ENCODE measurements around the gene ANKS1B.
A peak's percentile ranks its signal among the peaks of the same experiment; 100 is the strongest.
"Not testable (repeated sequence)": the region's sequence is repeated elsewhere in the genome, so short reads cannot be mapped to it uniquely, and the experiment has no call there.

Gene ANKS1B

DNA sequence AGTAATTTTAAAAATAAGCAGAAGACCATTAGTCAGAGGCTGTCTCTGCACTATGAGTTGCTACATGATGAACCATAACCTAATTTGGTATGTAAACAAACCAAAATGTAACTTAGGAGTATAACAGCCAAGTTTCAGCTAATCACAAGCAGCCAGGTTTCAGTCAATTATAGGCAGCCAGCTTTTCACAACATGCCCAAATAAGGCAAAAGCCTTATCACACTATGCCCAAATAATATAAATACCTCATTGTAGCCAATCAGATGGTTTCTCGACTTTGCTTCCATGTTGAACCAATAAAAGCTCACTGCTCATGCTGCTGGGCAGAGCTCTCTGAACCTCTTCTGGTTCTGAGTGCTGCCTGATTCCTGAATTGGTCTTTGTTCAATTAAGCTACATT lies 298.6 kb downstream of the ANKS1B start:
- DNase-seq, result no peak

DNA sequence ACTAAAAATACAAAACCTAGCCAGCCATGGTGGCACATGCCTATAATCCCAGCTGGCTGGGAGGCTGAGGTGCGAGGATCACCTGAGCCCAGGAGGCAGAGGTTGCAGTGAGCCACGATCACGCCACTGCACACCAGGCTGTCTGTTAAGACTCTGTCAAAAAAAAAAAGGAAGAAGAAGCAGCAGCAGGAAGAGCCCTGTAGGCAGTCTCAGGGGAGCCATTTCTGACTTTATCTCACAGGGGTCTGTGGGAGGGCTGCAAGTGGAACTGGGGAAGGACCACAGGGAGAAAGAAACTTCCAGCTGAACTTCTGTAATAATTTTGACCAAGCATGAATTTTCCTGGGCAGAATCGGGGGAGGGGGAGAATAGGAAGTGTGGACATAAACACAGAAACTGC lies 304.5 kb downstream of the ANKS1B start:
- DNase-seq, result no peak

DNA sequence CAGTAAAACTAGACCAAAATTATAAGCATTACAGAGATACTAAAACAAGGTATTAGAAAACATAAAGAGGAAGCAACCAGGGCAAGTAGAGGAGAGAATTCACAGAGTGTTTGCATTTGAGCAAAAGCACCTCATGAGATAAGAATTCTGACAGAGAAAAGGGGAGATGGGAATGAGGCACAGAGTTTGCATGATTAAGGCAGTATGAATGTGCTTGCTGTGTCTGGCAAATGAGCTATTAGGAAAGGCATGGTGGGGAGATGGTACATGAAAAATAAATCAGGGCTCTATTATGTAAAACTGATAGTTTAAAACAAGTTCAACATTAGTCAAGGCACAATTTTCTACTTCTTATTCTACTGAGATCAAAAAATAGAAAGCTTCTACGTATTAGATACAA lies 314.1 kb downstream of the ANKS1B start:
- no peak for DNase-seq

DNA sequence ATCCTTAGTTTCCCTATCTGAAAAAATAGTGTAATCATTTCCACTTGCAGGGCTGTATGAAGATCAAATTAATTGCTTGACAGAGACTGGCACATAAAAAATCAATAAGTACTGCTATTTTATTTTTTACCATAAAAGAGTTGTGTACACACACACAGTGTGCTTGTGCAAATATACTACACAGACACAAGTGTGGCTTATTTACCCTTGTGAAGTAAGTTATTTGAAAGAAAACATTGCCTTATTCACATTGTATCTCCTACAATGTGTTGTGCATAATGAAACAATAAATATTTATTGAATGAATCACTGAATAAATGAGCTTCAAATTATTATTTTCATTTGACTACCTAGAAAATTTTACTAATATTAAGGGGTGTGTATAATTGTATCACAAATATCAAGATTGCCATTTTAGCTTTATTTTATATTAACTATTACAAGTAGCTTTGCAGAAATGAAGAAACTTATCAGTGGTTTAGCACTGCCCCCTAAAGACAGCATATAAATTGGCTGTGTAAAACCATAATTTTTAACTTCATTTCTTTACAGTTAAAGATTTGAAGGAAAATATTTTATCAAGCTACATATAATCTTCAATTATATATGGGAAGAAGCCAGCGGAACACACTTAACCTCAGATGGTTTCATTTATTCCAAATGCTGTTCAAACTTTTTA lies 325.9 kb downstream of the ANKS1B start:
- DNase-seq, result peak; percentile 24

DNA sequence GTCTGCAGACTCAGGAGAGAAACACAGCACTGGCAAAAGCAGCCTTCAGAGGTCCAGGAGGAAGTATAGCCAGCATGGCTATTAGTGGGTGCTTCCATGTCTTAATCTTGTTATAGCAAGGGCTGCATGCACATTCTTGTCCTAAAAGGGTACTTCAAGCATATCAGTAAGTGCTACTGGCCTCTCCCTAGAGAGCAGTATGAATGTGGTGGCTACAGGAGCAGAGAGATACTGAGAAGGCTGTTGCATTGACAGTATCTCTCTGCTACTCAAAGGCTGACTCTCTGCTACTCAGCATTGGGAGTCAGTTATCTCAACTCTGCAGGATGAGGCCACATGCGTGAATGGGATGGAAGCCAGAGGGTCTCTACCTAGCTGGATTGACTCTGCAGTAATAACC lies 335.2 kb downstream of the ANKS1B start:
- DNase-seq, result no peak

DNA sequence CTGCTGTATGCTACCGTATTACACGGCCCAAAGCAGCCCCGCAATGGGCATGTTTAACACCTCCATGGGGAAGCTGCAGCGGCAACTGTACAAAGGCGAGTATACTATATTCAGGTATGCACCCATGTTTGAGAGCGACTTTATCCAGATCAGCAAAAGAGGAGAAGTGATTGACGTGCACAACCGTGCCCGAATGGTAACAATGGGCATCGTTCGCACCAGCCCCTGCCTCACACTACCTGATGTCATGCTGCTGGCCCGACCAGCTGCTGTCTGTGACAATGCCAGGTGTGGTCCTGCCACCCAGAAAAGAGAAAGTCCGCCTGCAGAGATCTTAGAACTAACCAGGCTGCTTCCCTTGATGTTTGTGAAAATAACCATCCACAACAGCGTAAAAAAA lies 336.6 kb downstream of the ANKS1B start:
- DNase-seq, result no peak

DNA sequence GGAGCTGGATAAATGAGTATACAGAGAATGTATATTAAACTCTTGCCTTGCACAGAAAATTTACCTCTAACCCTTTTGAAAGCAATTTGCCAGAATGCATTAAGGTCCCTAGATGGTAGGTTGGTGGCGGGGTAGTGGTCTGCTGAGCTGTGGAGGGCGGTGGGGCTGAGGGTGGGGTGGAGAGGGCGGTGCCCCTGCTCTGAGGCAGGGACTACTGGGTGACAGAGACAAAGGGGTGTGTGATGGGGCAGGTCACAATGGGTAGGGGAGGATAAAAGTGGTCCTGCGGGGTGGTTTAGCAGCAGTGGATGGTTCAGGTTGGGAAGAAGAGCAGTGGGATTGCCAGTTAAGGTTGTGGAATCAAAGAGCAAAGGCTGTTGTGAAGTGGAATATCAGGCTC lies 337.3 kb downstream of the ANKS1B start, which contains the start of gene GARIN6:
Gene GARIN6 (plus strand): TSS at position 301 of the 400 bp plus-strand sequence. CDS start 422 bp downstream, outside the sequence.
- DNase-seq, result no peak

DNA sequence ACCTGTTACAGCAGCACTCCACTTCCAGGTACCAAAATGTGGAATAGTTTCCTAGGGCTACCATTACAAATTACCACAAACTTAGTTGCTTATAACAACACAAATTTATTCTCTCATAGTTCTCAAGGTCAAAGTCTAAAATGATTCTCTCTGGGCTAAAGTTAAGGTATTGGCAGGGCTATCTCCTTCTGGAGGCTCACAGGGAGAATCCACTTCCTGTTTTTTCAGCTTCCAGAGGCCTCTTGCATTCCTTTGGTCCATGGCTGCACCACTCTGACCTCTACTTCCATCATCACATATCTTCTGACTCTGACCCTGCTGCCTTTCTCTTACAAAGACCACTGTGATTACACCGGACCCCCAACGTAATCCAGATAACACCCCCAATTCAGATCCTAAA lies 340.1 kb downstream of the ANKS1B start:
- DNase-seq, result no peak

DNA sequence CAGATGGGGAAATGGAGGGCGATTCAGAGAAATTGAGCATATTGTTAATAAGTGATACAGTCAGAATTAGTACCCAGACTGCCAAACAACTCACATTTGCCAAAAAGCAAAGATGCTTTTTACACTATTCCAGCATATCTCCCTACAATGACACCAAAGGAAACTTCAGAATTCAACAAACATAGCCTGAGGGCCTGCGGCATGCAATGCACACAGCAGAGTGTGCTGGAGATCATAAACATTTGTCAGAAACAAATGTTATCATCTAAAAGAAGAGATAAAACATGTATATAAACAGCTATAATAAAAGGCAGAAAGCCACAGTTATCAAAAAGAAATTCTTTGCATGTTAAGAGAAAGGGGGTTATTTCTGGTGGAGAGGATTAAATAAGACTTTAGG lies 357.3 kb downstream of the ANKS1B start:
- no peak for DNase-seq

DNA sequence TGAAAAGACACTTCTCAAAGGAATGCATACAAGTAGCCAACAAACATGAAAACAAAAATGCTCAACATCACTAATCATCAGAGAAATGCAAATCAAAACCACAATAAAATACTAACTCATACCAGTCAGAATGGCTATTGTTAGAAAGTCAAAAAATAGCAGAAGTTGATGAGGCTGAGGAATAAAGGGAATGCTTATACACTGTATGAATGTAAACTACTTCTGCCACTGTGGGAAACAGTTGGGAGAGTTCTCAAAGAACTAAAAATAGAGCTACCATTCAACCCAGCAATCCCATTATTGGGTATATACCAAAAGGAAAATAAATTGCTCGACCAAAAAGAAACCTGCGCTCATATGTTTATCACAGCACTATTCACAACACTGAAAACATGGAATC lies 360.1 kb downstream of the ANKS1B start:
- not testable (repeated sequence) for DNase-seq

DNA sequence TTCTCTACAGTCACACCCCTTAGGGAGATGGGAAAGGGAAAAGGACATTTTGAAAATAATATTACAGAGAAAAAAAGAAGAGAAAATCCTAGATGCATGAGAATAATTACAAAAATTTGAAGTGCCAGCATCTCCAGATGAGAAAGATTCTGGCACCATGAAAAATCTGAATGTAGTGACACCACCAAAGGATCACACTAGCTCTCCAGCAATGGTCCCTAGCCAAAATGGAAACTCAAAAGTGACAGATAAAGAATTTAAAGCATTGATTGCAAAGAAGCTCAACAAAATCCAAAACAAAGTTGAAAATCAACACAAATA lies 364.6 kb downstream of the ANKS1B start:
- no peak for DNase-seq

DNA sequence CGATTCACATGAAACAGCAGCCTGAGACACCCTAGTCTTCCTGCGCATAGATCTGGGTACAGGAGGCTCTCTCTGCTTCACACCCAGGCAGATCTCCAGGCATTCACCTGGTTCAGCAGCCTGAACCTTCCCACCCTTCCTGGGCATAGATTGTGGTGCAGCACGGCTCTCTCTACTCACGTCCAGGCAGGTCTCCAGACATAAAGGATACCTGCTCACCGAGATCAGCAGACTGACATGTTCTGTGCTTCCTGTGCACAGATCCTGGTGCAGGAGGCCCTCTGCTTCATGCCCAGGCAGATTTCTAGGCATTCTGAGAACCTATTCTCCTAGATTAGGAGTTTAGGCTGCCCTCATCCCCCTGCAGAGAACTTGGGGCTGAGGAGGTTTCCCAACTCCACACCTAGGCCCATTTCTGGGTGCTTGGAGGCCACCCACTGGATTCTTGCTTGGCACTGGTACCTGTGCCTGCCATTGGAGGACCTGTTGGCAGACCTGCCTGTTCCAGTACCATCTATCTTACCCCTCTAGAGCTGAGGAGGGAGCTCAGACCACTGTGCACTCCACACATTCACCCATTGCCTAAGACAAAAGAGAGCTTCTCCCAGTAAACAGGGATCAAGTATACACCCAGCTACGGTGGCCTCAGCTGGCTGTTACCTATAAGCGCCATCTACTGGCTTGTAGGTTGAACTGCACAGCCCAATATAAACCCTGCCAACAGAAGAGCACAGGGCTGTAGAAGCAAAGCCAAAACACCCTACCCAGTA lies 365.2 kb downstream of the ANKS1B start:
- peak; percentile 2 for DNase-seq

DNA sequence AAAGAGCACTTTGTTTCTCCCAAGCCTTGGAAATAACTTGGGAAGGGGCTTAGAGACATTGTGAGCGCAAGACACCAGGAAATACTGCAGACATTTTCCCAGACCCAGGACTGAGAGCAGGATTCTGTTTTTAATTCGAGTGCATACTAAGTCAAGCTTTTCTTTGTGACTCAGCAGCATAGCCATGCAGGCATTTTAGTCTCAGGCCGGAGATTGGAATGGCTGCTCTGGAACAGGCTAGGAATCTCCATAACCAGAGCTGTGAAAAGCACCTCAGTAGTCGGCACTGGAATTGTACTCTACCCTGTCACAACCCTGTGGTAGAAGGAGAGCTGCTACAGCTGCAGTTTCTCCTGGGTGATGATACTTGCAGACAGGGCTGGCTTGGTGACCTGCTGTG lies 366.1 kb downstream of the ANKS1B start:
- DNase-seq, result no peak

DNA sequence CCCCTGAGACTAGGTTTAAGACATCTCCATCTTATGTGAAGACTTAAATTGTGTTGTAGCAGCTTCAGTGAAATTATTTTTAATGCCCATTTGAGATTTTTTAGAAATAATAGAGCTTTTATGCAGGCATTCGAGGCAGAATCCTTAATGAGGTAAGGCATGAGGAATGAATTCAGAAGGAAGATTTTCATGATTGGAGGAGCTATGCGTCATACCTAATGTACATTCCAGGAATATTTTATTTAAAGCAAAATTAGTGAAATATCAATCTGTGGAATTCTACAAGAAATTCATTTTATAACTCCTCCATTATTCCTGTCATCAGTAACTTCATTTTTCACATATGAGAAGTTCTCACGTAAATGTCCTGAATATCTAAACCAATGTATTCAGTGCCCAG lies 373.1 kb downstream of the ANKS1B start:
- DNase-seq, result no peak

DNA sequence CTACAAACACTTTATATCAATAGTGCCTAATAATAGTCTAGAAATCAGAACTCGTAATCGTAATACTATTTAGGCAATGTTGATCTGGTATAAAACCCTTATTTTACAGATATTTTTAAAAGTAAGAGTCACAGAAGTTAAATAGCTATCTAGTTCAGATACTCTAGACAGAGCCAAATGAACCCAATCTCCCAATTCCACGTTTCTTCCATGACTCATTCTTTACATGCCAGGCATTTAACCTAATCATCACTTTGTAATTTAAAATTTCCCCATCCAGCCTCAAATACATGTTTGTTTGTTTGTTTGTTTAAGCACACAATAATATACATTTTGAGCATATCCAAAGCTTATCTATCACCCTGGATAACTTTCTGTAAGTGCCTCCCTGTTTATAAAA lies 373.6 kb downstream of the ANKS1B start:
- no peak for DNase-seq

DNA sequence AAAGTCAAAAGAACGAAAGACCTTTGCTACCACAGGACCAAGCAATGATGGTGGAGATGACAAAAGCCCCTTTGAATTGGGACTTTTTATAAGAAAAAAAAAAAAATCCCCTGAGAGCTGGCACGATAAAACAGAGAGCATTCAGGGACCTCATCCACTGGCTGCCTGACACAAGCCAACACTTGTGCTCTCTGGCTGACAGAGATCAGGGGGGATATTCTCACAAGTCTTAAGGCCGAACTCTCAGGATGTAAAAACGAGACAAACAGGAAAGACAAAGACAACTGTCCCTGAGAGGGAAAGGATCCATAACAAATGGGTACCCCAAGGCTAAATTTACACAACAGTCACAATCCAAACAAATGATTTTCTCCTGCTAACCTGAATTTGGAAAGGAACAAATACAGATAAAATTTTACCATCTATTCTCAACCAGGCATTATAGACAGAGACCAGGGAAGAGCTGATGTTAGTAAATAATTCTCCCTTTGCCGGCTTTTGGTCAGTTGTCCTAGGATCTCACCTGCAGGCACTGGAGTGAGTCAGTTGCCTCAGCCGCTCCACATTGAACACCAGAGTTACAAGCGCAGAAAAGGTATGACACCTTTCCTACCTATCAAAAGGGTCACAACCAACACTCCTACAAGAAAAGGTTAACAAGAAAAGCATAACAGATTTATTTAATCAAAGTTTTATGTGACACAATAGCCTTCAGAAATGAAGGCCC lies 375.1 kb downstream of the ANKS1B start:
- no peak for DNase-seq

DNA sequence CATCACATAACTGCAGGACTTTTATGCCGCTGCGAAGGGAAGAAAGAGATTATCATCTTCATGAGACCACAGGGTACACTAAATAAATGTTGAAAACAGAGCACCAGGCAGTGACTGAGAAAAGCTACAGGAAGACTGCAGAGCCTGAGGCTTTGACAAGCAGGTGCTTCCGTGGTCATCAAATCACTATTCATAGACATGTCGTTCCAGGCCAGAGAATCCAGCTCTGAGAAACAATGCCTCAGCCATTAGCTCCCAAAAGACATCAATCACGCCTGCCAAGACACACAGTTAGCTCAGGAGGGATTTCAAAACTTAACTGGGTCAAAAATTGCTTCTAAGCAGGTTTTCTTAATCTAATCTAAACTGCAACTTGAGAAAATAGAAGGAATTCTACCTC lies 384.3 kb downstream of the ANKS1B start:
- DNase-seq, result peak; percentile 26

DNA sequence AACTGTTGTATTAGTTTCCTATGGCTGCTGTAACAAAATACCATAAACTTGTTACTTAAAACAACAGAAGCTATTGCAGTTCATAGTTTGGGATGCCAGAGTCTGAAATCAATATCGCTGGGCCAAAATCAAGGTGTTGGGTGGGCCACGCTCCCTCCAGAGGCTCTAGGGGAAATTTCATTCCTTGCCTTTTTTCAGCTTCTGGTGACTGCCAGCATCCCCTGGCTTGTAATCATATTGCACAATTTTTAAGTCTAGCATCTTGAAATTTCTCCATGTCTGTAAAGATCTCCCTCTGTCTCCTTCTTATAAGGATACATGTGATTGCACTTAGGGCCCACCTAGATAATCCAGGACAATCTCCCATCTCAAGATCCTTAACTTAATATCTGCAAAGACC lies 386.0 kb downstream of the ANKS1B start:
- no peak for DNase-seq

DNA sequence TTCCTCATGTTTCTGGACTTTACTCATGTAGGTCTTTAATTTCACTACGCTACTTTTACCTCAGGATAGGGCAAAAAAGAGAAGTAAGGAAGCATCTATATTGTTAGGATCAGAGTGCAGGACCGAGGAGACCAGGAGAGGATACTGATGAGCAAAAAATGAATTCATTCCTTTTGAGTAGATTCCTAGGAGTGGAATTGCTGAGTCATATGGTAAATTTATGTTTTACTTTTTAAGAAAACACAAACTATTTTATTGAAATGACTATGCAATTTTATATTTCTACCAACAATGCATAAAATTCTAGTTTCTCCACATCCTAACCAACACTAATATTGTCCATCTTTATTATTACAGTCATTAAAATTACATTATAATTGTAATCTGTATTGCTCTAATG lies 388.0 kb downstream of the ANKS1B start:
- DNase-seq, result no peak

DNA sequence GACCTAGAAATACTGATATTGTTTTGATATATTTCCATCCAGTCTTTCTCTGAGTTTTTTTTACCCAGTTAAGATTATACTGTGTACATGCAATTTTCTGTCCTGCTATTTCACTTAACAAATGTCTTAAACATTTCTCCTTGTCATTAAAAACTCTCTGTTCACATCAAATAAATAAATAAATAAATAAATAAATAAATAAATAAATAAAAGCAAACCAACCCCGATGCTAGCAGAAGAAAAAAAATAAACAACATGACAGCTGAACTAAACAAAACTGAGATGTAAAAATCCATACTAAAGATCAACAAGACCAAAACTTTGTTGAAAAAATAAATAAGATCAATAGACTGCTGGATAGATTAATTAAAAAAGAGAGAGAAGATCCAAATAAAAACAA lies 407.6 kb downstream of the ANKS1B start:
- DNase-seq, result not testable (repeated sequence)

DNA sequence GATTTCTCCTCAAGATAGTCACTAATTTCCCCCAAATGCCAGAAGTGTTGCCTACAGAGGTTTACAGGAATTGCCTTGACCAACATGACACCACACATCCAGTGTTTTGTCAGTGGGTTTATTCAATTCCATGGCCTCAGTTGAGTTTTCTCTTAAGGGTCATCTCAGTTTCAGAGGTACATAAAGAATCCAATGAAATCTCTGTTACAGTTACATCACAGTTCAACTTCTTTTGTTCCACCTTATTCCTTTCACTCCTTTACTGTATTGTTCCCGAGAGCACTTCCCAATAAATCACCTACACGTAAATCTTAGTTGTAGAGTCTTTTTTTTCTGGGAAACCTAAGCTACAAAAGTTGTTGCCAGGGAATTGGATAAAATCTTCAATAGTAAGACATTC lies 410.8 kb downstream of the ANKS1B start:
- no peak for DNase-seq

DNA sequence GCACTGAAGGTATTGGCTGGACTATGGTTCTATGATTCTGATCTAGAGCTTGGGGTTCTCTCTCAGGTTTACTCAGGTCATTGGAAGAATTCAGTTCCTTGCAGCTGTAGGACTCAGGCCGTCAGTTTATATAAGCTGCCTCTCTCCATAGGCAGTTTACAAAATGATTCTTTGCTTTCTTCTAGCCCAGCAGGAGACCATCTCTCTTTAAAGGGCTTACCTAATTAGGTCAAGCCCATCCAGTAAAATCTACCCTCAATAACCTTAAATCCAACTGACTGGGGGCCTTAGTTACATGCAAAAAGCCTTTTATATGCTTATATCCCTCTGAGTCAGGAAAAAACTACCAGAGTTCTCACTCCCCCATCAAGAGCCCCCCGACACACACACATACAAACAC lies 417.7 kb downstream of the ANKS1B start:
- DNase-seq, result peak; percentile 18

DNA sequence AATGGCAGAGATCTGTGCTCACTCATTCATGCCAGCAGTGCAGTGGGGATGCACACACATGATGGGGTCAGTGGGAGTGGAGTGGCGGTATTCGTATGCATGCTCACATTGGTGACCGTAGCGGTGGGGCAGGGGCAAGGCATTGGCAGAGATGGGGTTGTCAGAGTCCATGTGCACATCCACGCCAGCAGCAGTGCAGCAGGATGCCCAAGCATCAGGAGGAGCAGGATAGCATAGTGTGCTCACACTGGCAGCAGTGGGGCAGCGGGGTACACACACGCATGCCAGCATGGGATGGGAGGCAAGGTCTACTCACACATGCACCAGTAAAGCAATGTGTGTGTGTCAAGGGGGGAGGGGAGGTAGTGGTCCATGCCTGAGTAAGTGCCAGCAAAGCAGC lies 426.6 kb downstream of the ANKS1B start:
- DNase-seq, result no peak

DNA sequence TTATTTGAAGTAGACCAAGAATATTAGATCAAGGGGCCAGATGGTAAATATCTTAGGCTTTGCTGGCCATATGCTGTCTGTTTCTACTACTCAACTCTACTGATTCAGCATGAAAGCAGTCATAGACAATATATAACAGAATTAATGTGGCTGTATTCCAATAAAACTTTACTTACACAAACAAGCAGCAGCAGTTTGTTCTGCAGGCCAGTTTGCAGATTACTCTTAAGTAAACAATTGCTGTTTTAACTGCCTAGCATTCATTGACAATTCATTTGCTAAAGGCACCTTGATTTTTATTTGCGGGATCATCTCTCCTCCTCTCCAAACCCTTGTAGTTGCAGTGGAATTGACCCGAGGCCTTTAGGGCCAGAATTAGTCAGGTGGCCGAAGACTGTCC lies 431.3 kb downstream of the ANKS1B start:
- DNase-seq, result no peak

All from eye (tissue), 1 donor.